GM12874 (cell line): ENCODE results near the gene RNF207.

ENCODE experiments used
- CTCF ChIP-seq: IDR thresholded peaks from 2 replicates; pipeline ENCODE4 v1.5.1; 2011; ENCODE audit warnings: low read depth, mild to moderate bottlenecking, control low read depth, low read length, moderate library complexity; ENCODE audit not compliant: insufficient read depth

The RNF207 gene

GRCh38 chr1:6246497-6247467, 40.9 kb downstream of the RNF207 start:
- peak; percentile 93 for TF ChIP-seq CTCF

GRCh38 chr1:6247651-6248050, 41.7 kb downstream of the RNF207 start:
- no peak for TF ChIP-seq CTCF

- no peak for TF ChIP-seq CTCF
These were observed 42.4 kb downstream of the RNF207 start for GRCh38 chr1:6248161-6248776.

GRCh38 chr1:6248932-6249738, 43.2 kb downstream of the RNF207 start:
- TF ChIP-seq CTCF: no peak

GRCh38 chr1:6249739-6250689, 44.1 kb downstream of the RNF207 start:
- TF ChIP-seq CTCF: no peak

- no peak for TF ChIP-seq CTCF
These were observed 45.3 kb downstream of the RNF207 start for GRCh38 chr1:6251233-6251632.
